ENCODE data around the gene SCNN1A. TPM values are rescaled to one million over a fixed set of nuclear protein-coding genes. Genes with fewer than 3 reads are reported as not detected.

SCNN1A gene
- total RNA-seq, 1 experiment from 2014 or later: 111 TPM

DNA sequence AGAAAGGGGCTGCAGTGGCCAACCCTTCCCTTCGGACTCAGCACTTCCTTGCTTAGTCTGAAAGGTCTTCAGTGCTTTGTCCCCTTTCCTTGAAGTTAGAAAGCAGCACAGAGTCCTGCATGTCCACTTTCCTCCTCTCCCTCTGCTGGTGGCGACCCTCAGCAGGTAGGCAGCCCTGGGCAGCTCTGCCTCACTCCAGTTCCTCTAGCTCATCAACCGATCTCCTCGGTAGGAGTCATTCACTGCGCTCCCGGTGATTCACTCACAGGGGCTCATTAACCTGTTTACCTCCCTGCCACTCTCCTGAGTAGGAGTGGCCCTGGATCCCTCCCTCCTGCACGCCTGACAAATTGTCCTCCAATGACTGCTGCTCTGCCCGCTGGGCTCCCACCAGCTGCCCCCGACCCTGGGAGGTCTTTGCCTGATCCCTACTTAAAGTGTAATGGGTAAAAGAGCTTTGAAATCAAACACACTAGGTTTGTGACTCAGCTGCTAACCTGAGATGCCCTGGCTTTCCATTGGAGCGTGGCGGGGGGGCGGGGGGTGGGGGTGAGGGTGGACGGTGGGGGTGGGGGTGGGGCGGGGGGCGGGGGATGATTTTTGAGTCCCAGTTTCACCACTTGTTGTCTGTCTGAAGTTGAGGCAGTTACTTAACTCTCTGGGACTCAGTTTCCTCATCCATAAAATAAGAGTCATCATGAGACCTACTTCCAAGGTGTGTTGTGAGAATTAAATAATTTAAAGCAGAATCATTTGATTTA, 4.2 kb downstream of the SCNN1A start:
- Histone ChIP-seq H3K9ac (ENCODE audit: extremely low read depth, insufficient read length, low read length) (peak overlapping the region; percentile 2), H3K23ac (ENCODE audit: insufficient read length, low read depth, low read length) (no peak overlapping the region), H3K4ac (ENCODE audit: low read depth, low read length) (no peak overlapping the region), H3K79me2 (ENCODE audit: insufficient read depth, low read length) (peaks cover 30% of the 10 kb centered on the region), H3T11ph (ENCODE audit: low read length) (no peak overlapping the region), H3K4me1 (ENCODE audit: insufficient read depth, low read length) (peaks cover 15% of the 10 kb centered on the region; the same call in 1 of the 2 replicates), H4K8ac (replicated peaks; ENCODE audit: insufficient read length, low read depth, low read length) (no peak overlapping the region), H4K91ac (ENCODE audit: insufficient read length, low read depth, low read length) (no peak overlapping the region), H3K27me3 (ENCODE audit: insufficient read depth, low read length) (no peaks in the 10 kb centered on the region), H3K4me2 (ENCODE audit: insufficient read depth, insufficient read length, low read length) (peak overlapping the region; percentile 53), H3K18ac (ENCODE audit: insufficient read length, low read depth, low read length) (peak overlapping the region; percentile 25), H2BK20ac (ENCODE audit: low read depth, low read length, poor library complexity, severe bottlenecking) (no peak overlapping the region), H3K27ac (ENCODE audit: insufficient read length, low read depth, low read length) (peak overlapping the region; percentile 83), H3K14ac (ENCODE audit: insufficient read depth, low read length) (no peak overlapping the region), H4K20me1 (ENCODE audit: control insufficient read depth, insufficient read depth, insufficient read length) (no peaks in the 10 kb centered on the region), H2BK12ac (ENCODE audit: insufficient read length, low read depth, low read length) (peak overlapping the region; percentile 7), H3K56ac (ENCODE audit: insufficient read length, low read depth, low read length) (no peak overlapping the region), H3K23me2 (ENCODE audit: insufficient read length, low read depth, low read length, poor library complexity, severe bottlenecking) (peaks cover 47% of the 10 kb centered on the region), H2AK5ac (ENCODE audit: insufficient read length, low read length) (no peak overlapping the region), H2BK5ac (ENCODE audit: insufficient read length, low read length) (no peak overlapping the region), H2BK15ac (ENCODE audit: low read depth, low read length) (no peak overlapping the region), H2BK120ac (ENCODE audit: low read depth, low read length, poor library complexity, severe bottlenecking) (no peak overlapping the region), H4K5ac (ENCODE audit: insufficient read length, low read depth, low read length) (no peak overlapping the region), H3K9me3 (ENCODE audit: control insufficient read depth, low read depth, low read length) (no peaks in the 10 kb centered on the region), H3K79me1 (ENCODE audit: insufficient read depth, low read depth, low read length, poor library complexity, severe bottlenecking) (peaks cover 9% of the 10 kb centered on the region), H2AFZ (ENCODE audit: low read length) (no peak overlapping the region)
- H3K27me3 Mint-ChIP-seq (ENCODE audit: low read depth): no peaks in the 10 kb centered on the region
- peaks cover 13 to 41% (median 32%) of the 10 kb centered on the region in 3 experiments for H3K36me3 Mint-ChIP-seq (ENCODE audit: insufficient read depth in 1 of 3, low read depth in 3 of 3)
- H3K4me3 Mint-ChIP-seq: peak overlapping the region; percentile 65 to 72
- TF ChIP-seq CTCF (conservative IDR thresholded peaks at IDR 0.05): peak; percentile 53; the same call in 2 of the 3 replicates
- peak; percentile 99 for DNase-seq
- no peaks in the 10 kb centered on the region for H3K9me3 Mint-ChIP-seq
- peaks cover 69 to 72% of the 10 kb centered on the region in 2 experiments for H3K4me1 Mint-ChIP-seq
- WGBS (ENCODE audit: extremely low coverage, insufficient read length, low lambda C conversion rate): no CpG with 5 or more reads among the region's 15 CpGs
- peak overlapping the region; percentile 98 for H3K27ac Mint-ChIP-seq

Measured in H9 (cell line).